ENCODE measurements around the gene KANSL1.

The KANSL1 gene

GRCh38 chr17:46166692-46167249, 26.5 kb downstream of the KANSL1 start:
- no peak for DNase-seq

- DNase-seq: no peak
Observed at GRCh38 chr17:46163929-46164594, 29.2 kb downstream of the KANSL1 start.

GRCh38 chr17:46163316-46163715, 29.9 kb downstream of the KANSL1 start:
- DNase-seq: no peak

GRCh38 chr17:46162866-46163265, 30.4 kb downstream of the KANSL1 start:
- DNase-seq: no peak

DNA sequence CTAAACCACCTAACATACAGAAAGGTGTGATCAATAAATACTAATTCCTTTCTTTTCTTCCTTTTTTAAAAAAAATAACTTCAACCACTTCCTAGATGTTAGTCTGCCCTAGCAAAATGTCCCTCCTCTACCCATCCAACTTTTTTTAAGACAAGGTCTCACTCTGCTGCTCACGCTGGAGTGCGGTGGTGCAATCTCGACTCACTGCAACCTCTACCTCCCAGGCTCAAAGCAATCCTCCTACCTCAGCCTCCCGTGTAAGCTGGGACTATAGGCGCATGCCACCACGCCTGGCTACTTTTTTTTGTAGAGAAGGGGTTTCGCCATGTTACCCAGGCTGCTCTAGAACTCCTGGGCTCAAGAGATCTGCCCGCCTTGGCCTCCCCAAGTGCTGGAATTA, 33.1 kb downstream of the KANSL1 start:
- no peak for DNase-seq

DNA sequence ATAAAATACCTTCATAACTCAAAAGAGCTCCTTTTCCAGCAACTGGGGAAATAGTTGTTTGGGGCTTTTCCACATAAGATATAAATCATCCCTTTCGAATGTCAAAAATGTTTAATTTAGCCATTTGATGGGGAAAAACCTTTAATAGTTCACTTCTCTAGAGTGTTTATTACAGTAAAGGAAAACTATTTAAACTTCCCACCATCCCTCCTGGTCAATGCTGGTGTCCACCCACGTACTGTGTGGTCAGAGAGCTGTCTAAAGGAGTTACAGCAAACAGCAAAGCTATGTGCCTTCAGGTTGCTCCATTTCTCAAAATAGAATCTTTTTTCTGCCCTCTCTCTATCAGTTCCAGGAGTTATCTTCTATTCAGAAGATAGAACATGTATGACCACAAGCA, 33.5 kb downstream of the KANSL1 start:
- DNase-seq: no peak

GRCh38 chr17:46158323-46159296, 34.6 kb downstream of the KANSL1 start:
- DNase-seq: no peak

DNA sequence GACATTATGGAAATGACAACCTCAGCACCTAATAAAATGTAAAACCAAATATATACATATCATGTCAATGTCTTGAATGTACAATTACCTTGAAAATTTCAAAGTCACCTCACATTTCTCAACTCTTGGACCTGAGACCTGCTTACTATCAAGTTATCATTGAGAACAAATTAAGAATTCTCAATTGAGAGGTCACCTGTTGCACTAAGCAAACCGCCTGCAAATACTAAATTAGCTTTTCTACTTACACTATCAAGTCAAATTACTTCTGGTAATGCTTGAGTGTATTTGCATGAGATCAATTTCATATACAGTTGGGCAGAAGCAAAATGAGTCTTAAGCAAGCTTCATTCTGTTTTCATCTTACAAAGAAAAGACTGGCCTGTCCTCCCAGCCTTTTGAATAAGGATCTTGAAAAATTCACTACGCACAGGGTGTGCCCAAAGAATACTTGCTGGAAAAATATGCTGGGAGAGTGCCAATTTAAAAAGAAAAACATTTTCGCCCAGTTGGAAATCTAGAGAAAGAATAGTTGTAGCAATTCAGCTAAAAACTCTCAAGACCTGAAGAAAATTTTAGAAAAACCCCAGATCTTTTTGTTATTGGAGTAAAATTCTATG, 35.7 kb downstream of the KANSL1 start:
- no peak for DNase-seq

DNA sequence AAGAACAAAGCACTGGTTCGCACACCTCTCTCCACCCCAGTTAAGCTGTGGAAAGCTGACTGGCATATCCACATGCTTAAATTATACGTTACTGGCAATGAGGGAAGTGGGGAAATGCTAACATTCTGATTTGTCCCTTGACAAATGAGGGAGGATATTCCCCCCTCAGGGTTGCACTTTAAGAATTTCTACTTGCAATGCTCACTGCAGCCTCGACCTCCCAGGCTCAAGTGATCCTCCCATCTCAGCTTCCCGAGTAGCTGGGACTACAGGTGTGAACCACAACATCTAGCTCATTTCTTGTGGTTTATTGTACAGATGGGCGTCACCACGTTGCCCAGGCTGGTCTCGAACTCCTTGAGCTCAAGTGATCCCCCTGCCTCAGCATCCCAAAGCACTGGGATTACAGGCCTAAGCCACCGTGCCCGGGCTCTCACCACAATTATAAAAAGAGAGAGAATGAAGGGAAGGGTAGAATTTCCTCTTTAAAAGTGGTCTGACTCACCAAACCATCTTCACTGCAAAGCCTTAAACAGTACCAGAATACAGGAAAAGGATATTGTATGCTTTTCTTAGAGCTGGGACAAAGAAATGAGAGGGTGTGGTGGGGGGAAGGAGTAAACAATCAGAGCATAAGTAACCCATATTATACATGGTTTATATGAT, 38.9 kb downstream of the KANSL1 start:
- DNase-seq: peak in 1 of 2 donors; percentile 36

DNA sequence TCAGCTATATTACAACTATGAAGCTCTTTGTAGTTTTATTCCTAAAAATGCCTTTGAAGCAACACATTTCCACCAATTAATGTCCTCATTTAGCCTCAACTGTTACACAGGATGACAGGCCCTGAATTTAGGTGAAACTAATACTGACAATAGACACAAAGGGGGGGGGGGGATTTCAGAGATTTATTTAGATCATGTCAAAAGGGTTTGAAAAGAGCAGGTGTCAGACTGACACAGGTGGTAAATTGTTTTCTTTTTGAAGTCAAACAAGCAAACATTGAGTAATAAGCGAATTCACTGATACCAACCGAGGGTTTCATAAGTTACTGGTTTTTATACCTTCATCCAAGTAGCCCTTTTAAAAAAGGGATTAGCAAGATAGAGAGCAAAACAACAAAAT, 40.8 kb downstream of the KANSL1 start:
- no peak for DNase-seq

GRCh38 chr17:46151762-46152161, 41.5 kb downstream of the KANSL1 start:
- no peak for DNase-seq

GRCh38 chr17:46150216-46150963, 42.8 kb downstream of the KANSL1 start:
- no peak for DNase-seq

GRCh38 chr17:46148247-46148646, 45.0 kb downstream of the KANSL1 start:
- no peak for DNase-seq

GRCh38 chr17:46147296-46147695, 45.9 kb downstream of the KANSL1 start:
- peak in 1 of 2 donors; percentile 23 for DNase-seq

GRCh38 chr17:46144246-46144645, 49.0 kb downstream of the KANSL1 start:
- DNase-seq: no peak

GRCh38 chr17:46143827-46144236, 49.4 kb downstream of the KANSL1 start:
- DNase-seq: no peak

GRCh38 chr17:46141645-46142044, 51.6 kb downstream of the KANSL1 start:
- DNase-seq: no peak

- no peak for DNase-seq
Observed at GRCh38 chr17:46140645-46141197, 52.5 kb downstream of the KANSL1 start.

GRCh38 chr17:46139432-46140210, 53.6 kb downstream of the KANSL1 start:
- no peak for DNase-seq

DNA sequence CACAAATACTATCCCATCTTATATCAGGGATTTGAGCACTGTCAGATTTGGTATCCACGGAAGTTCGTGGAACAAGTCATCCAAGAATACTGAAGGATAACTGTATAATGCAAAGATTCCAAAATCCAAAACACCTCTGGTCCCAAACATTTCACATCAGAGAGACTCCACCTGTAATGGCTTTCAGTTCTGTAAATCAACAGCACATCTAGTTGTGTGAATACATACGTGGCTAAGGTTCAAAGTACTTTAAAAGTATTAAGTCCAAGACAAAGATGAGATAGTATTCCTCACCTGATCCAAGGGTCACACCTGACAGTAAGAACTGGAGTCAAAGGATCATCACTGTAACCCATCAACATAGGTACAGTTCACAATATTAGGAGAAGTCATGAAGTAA, 54.8 kb downstream of the KANSL1 start:
- no peak for DNase-seq

- DNase-seq: no peak
Observed at GRCh38 chr17:46136820-46137219, 56.4 kb downstream of the KANSL1 start.

Measured in stimulated activated CD4-positive, alpha-beta T cell treated with anti-CD3 and anti-CD28 coated beads, Interleukin-2, amount 100 ng/mL, for 24 hours (primary cell).